ENCODE measurements around the gene STPG1.

Gene STPG1

GRCh38 chr1:24426744-24427544, 13.4 kb upstream of the STPG1 start:
- no peak for DNase-seq (ENCODE audit: low read depth in 2 of 2)

GRCh38 chr1:24425922-24426321, 12.3 kb upstream of the STPG1 start:
- no peak for DNase-seq (ENCODE audit: low read depth in 2 of 2)

GRCh38 chr1:24425441-24425840, 11.9 kb upstream of the STPG1 start:
- DNase-seq (ENCODE audit: low read depth in 2 of 2): no peak

- DNase-seq (ENCODE audit: low read depth in 2 of 2): no peak
These were observed 11.4 kb upstream of the STPG1 start for GRCh38 chr1:24424990-24425389.

GRCh38 chr1:24424207-24424606, 10.6 kb upstream of the STPG1 start:
- peak in 1 of 2 experiments; percentile 22 for DNase-seq (ENCODE audit: low read depth in 2 of 2)

GRCh38 chr1:24421502-24421901, 7.9 kb upstream of the STPG1 start:
- DNase-seq (ENCODE audit: low read depth in 2 of 2): no peak

- no peak for DNase-seq (ENCODE audit: low read depth in 2 of 2)
These were observed 7.0 kb upstream of the STPG1 start for GRCh38 chr1:24420547-24420946.

GRCh38 chr1:24418898-24419628, 5.5 kb upstream of the STPG1 start:
- no peak for DNase-seq (ENCODE audit: low read depth in 2 of 2)

GRCh38 chr1:24417681-24418080, 4.1 kb upstream of the STPG1 start:
- no peak for DNase-seq (ENCODE audit: low read depth in 2 of 2)

- DNase-seq (ENCODE audit: low read depth in 2 of 2): peak in 1 of 2 experiments; percentile 39
These were observed 3.2 kb upstream of the STPG1 start for GRCh38 chr1:24416666-24417391.

- DNase-seq (ENCODE audit: low read depth in 2 of 2): no peak
These were observed 2.5 kb upstream of the STPG1 start for GRCh38 chr1:24415910-24416665.

GRCh38 chr1:24415334-24415909, 1.8 kb upstream of the STPG1 start, which contains the start of gene NIPAL3:
Gene NIPAL3 (plus strand): TSS chr1:24415802. CDS start chr1:24419548, 3,746 bp downstream.
- DNase-seq (ENCODE audit: low read depth in 2 of 2): peak; percentile 93 to 97

GRCh38 chr1:24414775-24415333, 1.3 kb upstream of the STPG1 start:
- DNase-seq (ENCODE audit: low read depth in 2 of 2): no peak

- DNase-seq (ENCODE audit: low read depth in 2 of 2): no peak
These were observed 1.2 kb downstream of the STPG1 start for GRCh38 chr1:24412408-24412807.

GRCh38 chr1:24411963-24412362, 1.6 kb downstream of the STPG1 start:
- no peak for DNase-seq (ENCODE audit: low read depth in 2 of 2)

- DNase-seq (ENCODE audit: low read depth in 2 of 2): no peak
These were observed 2.8 kb downstream of the STPG1 start for GRCh38 chr1:24410750-24411149.

- no peak for DNase-seq (ENCODE audit: low read depth in 2 of 2)
These were observed 4.0 kb downstream of the STPG1 start for GRCh38 chr1:24409535-24409934.

GRCh38 chr1:24406788-24407187, 6.8 kb downstream of the STPG1 start:
- no peak for DNase-seq (ENCODE audit: low read depth in 2 of 2)

GRCh38 chr1:24403806-24404205, 9.8 kb downstream of the STPG1 start:
- DNase-seq (ENCODE audit: low read depth in 2 of 2): no peak

GRCh38 chr1:24400065-24400464, 13.5 kb downstream of the STPG1 start:
- no peak for DNase-seq (ENCODE audit: low read depth in 2 of 2)

GRCh38 chr1:24393892-24394291, 19.7 kb downstream of the STPG1 start:
- DNase-seq (ENCODE audit: low read depth in 2 of 2): no peak

All from stimulated activated CD4-positive, alpha-beta T cell treated with anti-CD3 and anti-CD28 coated beads, Interleukin-12 subunit alpha, Interleukin-12 subunit beta, amount 100 ng/mL, for 24 hours (primary cell).